H1 (cell line): ENCODE data around the gene TRIM46. TPM values are rescaled to one million over a fixed set of nuclear protein-coding genes. Genes with fewer than 3 reads are reported as not detected.

Experiments
- CTCF ChIA-PET: fragments of 300-600 bp; sonication (Branson Sonifier 250); formaldehyde crosslinking; loops from one replicate; lab custom pipeline; 2021; ENCODE audit not compliant: partially characterized antibody; lab: Charles Lee
- POLR2A ChIA-PET: fragments of 300-600 bp; sonication (Branson Sonifier 250); formaldehyde crosslinking; loops from one replicate; lab custom pipeline; 2021; ENCODE audit warnings: inconsistent platforms; ENCODE audit not compliant: partially characterized antibody; lab: Charles Lee
- DNase-seq, 2 experiments: peaks; one replicate each; pipeline versions ENCODE4 v3.0.0 to v3.0.0-alpha.2; 2010 to 2022; ENCODE audit warnings: low spot score in 2 of 2, low read depth in 1 of 2, mixed read lengths in 1 of 2
- FAIRE-seq: peaks from 2 replicates; lab custom pipeline; 2011; peaks lifted over from hg19 to GRCh38; lab: Jason Lieb, UNC
- H2AFZ ChIP-seq: 2 replicates; pipeline ENCODE4 v1.8.1; 2012; ENCODE audit warnings: low read length, inconsistent platforms
- H2AK5ac ChIP-seq: 2 replicates; pipeline ENCODE4 v1.6.1; 2013; ENCODE audit warnings: low read depth, low read length
- H2BK120ac ChIP-seq: replicated peaks from 2 replicates; pipeline ENCODE3; 2013; ENCODE audit warnings: low read depth, low read length, inconsistent platforms
- H2BK12ac ChIP-seq: 2 replicates; pipeline ENCODE4 v1.6.1; 2013; ENCODE audit warnings: low read depth, low read length
- H2BK15ac ChIP-seq: 2 replicates; pipeline ENCODE4 v1.6.1; 2013; ENCODE audit warnings: low read length
- H2BK20ac ChIP-seq: 2 replicates; pipeline ENCODE4 v1.6.1; 2013; ENCODE audit warnings: low read length
- H2BK5ac ChIP-seq: 2 replicates; pipeline ENCODE4 v1.6.1; 2013; ENCODE audit warnings: low read depth, low read length
- H3K14ac ChIP-seq: 2 replicates; pipeline ENCODE4 v1.6.1; 2013; ENCODE audit warnings: inconsistent platforms; ENCODE audit not compliant: insufficient read length
- H3K18ac ChIP-seq: 2 replicates; pipeline ENCODE4 v1.6.1; 2013; ENCODE audit warnings: low read length; ENCODE audit errors: extremely low read depth
- H3K23ac ChIP-seq: 2 replicates; pipeline ENCODE4 v1.6.1; 2013; ENCODE audit warnings: inconsistent platforms; ENCODE audit not compliant: insufficient read length
- H3K23me2 ChIP-seq: 2 replicates; pipeline ENCODE4 v1.6.1; 2013; ENCODE audit warnings: low read depth, low read length
- H3K27ac ChIP-seq: 2 replicates; pipeline ENCODE4 v1.6.1; 2011; ENCODE audit warnings: low read depth, low read length, inconsistent platforms
- H3K27me3 ChIP-seq, 4 experiments: replicated peaks in 1 of 4; 1 replicate in 1 of 4; 2 replicates in 3 of 4; pipeline versions ENCODE4 v1.6.1 to v1.8.1; 2011 to 2013; ENCODE audit warnings: low read length in 3 of 4, mild to moderate bottlenecking in 3 of 4, inconsistent platforms in 2 of 4, mixed read lengths in 2 of 4, moderate library complexity in 1 of 4; ENCODE audit not compliant: control insufficient read depth in 3 of 4, insufficient read depth in 3 of 4; ENCODE audit errors: extremely low read depth in 1 of 4
- H3K36me3 ChIP-seq, 4 experiments: 2 replicates each; pipeline versions ENCODE4 v1.6.1 to v1.8.1; 2011 to 2013; ENCODE audit warnings: mild to moderate bottlenecking in 4 of 4, low read length in 3 of 4, moderate library complexity in 2 of 4, control low read depth in 1 of 4, inconsistent platforms in 1 of 4; ENCODE audit not compliant: insufficient read depth in 4 of 4, control insufficient read depth in 2 of 4
- H3K4ac ChIP-seq: replicated peaks from 2 replicates; pipeline ENCODE3; 2013; ENCODE audit warnings: low read length, low read depth, mixed read lengths, inconsistent platforms; ENCODE audit not compliant: insufficient read length
- H3K4me1 ChIP-seq, 4 experiments: replicated peaks in 1 of 4; 1 replicate in 1 of 4; 2 replicates in 3 of 4; pipeline versions ENCODE4 v1.6.1 to v1.8.1; 2011 to 2013; ENCODE audit warnings: low read length in 3 of 4, inconsistent platforms in 2 of 4, mixed read lengths in 1 of 4; ENCODE audit not compliant: insufficient read depth in 4 of 4, control insufficient read depth in 3 of 4
- H3K4me2 ChIP-seq, 2 experiments: 2 replicates each; pipeline versions ENCODE4 v1.6.1 to v1.8.1; 2011 to 2013; ENCODE audit warnings: low read depth in 2 of 2, low read length in 2 of 2, control low read depth in 1 of 2, inconsistent platforms in 1 of 2, mild to moderate bottlenecking in 1 of 2; ENCODE audit not compliant: insufficient read depth in 1 of 2
- H3K4me3 ChIP-seq, 4 experiments: fragments of 200-600, 300-600 bp in 1 of 4; sonication (generic), shearing (Covaris generic), sonication (Bioruptor Twin) in 1 of 4; 2 replicates each; pipeline versions ENCODE4 v1.5.1 to v1.8.1; 2011 to 2016; ENCODE audit warnings: low read length in 4 of 4, low read depth in 3 of 4, control low read depth in 2 of 4, inconsistent platforms in 2 of 4, mild to moderate bottlenecking in 2 of 4, mixed read lengths in 1 of 4, moderate library complexity in 1 of 4; ENCODE audit not compliant: insufficient read depth in 2 of 4; ENCODE audit errors: extremely low read depth in 1 of 4
- H3K56ac ChIP-seq: replicated peaks from 2 replicates; pipeline ENCODE3; 2013; ENCODE audit warnings: low read depth, mild to moderate bottlenecking, mixed read lengths, low read length, inconsistent platforms; ENCODE audit not compliant: insufficient read length
- H3K79me1 ChIP-seq: 2 replicates; pipeline ENCODE4 v1.6.1; 2013; ENCODE audit warnings: low read depth, low read length, control low read depth
- H3K79me2 ChIP-seq, 2 experiments: 2 replicates each; pipeline versions ENCODE4 v1.6.1 to v1.8.1; 2012 to 2013; ENCODE audit warnings: low read length in 2 of 2, mild to moderate bottlenecking in 2 of 2, inconsistent platforms in 1 of 2; ENCODE audit not compliant: insufficient read depth in 2 of 2, control insufficient read depth in 1 of 2
- H3K9ac ChIP-seq, 4 experiments: replicated peaks in 1 of 4; 1 replicate in 1 of 4; 2 replicates in 3 of 4; pipeline versions ENCODE4 v1.6.1 to v1.8.1; 2011 to 2013; ENCODE audit warnings: low read depth in 3 of 4, low read length in 3 of 4, control low read depth in 2 of 4, mild to moderate bottlenecking in 2 of 4, moderate library complexity in 2 of 4, inconsistent platforms in 1 of 4; ENCODE audit errors: extremely low read depth in 1 of 4
- H3K9me3 ChIP-seq, 2 experiments: 2 replicates each; pipeline versions ENCODE4 v1.6.1 to v1.8.1; 2012 to 2013; ENCODE audit warnings: mild to moderate bottlenecking in 2 of 2, moderate library complexity in 2 of 2, control low read depth in 1 of 2, inconsistent platforms in 1 of 2, low read depth in 1 of 2, low read length in 1 of 2, mixed read lengths in 1 of 2; ENCODE audit not compliant: insufficient read depth in 2 of 2
- H4K20me1 ChIP-seq, 2 experiments: replicated peaks in 1 of 2; 2 replicates each; pipeline versions ENCODE3 to v1.8.1; 2011 to 2013; ENCODE audit warnings: inconsistent platforms in 2 of 2, low read length in 2 of 2, mild to moderate bottlenecking in 1 of 2; ENCODE audit not compliant: insufficient read depth in 2 of 2, control insufficient read depth in 1 of 2
- H4K5ac ChIP-seq: 2 replicates; pipeline ENCODE4 v1.6.1; 2013; ENCODE audit warnings: low read length, low read depth, mixed read lengths, inconsistent platforms; ENCODE audit not compliant: insufficient read length
- H4K8ac ChIP-seq: 2 replicates; pipeline ENCODE4 v1.8.0; 2013; ENCODE audit warnings: mild to moderate bottlenecking, moderate library complexity, low read length, inconsistent platforms; ENCODE audit not compliant: insufficient read depth; ENCODE audit errors: extremely low read depth
- H4K91ac ChIP-seq: replicated peaks from 2 replicates; pipeline ENCODE3; 2013; ENCODE audit warnings: low read length, mixed read lengths, inconsistent platforms; ENCODE audit not compliant: insufficient read length
- MAFK ChIP-seq: IDR thresholded peaks from 2 replicates; pipeline ENCODE4 v1.6.1; 2012; ENCODE audit warnings: low read depth, mild to moderate bottlenecking, improper control_type of control experiment, low read length
- NANOG ChIP-seq: IDR thresholded peaks from 2 replicates; pipeline ENCODE4 v1.6.1; 2011; ENCODE audit warnings: low read length, low read depth, mild to moderate bottlenecking, inconsistent platforms; ENCODE audit not compliant: insufficient read depth, poor library complexity, severe bottlenecking
- POLR2AphosphoS5 ChIP-seq: IDR thresholded peaks from 2 replicates; pipeline ENCODE4 v1.6.1; 2011; ENCODE audit warnings: low read depth, low read length
- WGBS, 2 experiments: shearing (Covaris generic) in 1 of 2; methylation state at CpG; one replicate each; pipeline versions ENCODE4 v1.1.6 to v1.1.7; 2013 to 2015; ENCODE audit warnings: low lambda C conversion rate in 2 of 2, mixed read lengths in 2 of 2, inconsistent platforms in 1 of 2, low coverage in 1 of 2, missing lambda C conversion rate in 1 of 2; ENCODE audit not compliant: insufficient replicate concordance in 2 of 2, insufficient coverage in 1 of 2, insufficient read length in 1 of 2; ENCODE audit errors: extremely low coverage in 1 of 2, missing lambda C conversion rate in 1 of 2; 5-methylcytosine and 5-hydroxymethylcytosine counted together
- polyA plus RNA-seq, 7 experiments: library from polyadenylated mRNA; depleted of rRNA in 3 of 7; stranded (reverse) in 5 of 7; unstranded in 2 of 7; fragments of >200 nt in 5 of 7; fragments of 200-250 nt in 2 of 7; gene quantifications; 1 replicate in 5 of 7; 2 replicates in 1 of 7; 4 replicates in 1 of 7; pipeline versions ENCODE4 v1.2.1 to v1.2.3, GENCODE V29; 2011 to 2013; ENCODE audit warnings: missing spikeins in 2 of 7, mixed read lengths in 2 of 7
- total RNA-seq: library from RNA; stranded (reverse); fragmentation: NEBNext Ultra II Directional; extraction: Animal tissue kit (Norgen Biotek cat#: 25700); gene quantifications from 2 replicates; pipeline ENCODE4 v1.2.1, GENCODE V29; 2021

TRIM46 gene
- total and polyA plus RNA-seq, 2 of the 8 experiments (the other 6 are each of a cell fraction or from before 2014, with no cell fraction given) = 15.5 to 21.6 TPM

DNA sequence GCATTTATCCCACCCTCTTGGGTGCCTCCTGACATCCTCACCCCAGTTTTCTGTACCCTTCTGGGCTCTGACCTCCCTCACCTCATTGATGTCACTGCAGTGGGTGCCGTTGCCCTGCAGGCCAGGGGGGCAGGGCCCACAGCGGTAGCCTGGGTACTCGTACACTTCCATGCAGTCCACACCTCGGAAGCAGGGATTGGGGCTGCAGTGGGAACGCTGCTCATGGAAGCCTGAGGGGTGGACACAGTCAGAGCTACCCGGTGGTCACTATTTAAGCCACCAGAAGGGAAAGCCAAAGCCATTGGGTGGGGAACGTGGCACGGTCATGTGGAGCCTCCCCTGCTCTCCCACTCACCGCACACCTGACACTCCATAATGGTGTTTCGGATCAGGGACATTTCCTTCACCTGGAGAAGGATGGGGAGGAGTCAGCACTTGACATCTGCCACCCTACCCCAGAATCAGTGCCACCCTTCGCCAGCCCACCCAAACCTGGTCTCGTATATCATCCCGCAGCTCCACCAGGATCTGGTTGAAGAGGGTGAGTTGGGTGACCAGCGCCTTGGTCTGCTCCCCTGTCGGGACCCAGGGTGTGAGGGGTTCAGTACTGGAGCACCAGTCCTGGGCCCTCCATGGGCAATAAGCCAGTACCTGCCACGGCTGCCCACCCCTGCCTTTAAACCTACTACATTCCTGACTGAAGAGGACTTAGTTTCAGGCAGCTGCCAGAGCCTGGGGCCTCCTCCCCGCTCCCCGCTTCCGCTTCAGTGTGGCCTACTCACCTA is 29.3 kb downstream of the TRIM46 start:
- H3K9me3 ChIP-seq = no peaks in the 10 kb centered on the region
- H3K9ac ChIP-seq = no peak overlapping the region
- peaks cover 33 to 63% (median 51%) of the 10 kb centered on the region in 4 experiments for H3K36me3 ChIP-seq
- H2BK15ac ChIP-seq = no peak overlapping the region
- H3K79me2 ChIP-seq = peaks cover 0 to 7% of the 10 kb centered on the region in 2 experiments; a peak in 1 of 4 replicates
- H3K4ac ChIP-seq = no peak overlapping the region
- no peak overlapping the region for H3K18ac ChIP-seq
- no peak overlapping the region for H2BK120ac ChIP-seq
- no peak overlapping the region for H2BK5ac ChIP-seq
- peaks cover 11% of the 10 kb centered on the region for H3K79me1 ChIP-seq
- H4K8ac ChIP-seq = no peak overlapping the region
- no peak overlapping the region for H4K5ac ChIP-seq
- no peak overlapping the region for H3K56ac ChIP-seq
- WGBS, 2 experiments = 96% methylated on average over 19 of the region's 19 CpGs; no CpG with 5 or more reads in 1 of the 2 experiments
- H3K4me1 ChIP-seq = peaks cover under 1 to 17% (median 11%) of the 10 kb centered on the region in 4 experiments
- H3K4me3 ChIP-seq = no peak overlapping the region
- no peak overlapping the region for H2BK12ac ChIP-seq
- H3K23ac ChIP-seq = no peak overlapping the region
- peaks cover 12 to 36% of the 10 kb centered on the region in 2 experiments for H4K20me1 ChIP-seq
- ChIA-PET CTCF (interaction anchor here (0.9 to 1.8 kb wide), 7 partner anchors 8 to 48 kb away, joined by 3 to 8 read pairs (median 4); no protein-coding TSS in a partner anchor), POLR2A (interaction anchor here (0.6 to 19.4 kb wide), 19 partner anchors 7 to 368 kb away, joined by 3 to 512 read pairs (median 4); partner anchors contain the start of genes ENTREP3, KRTCAP2, SCAMP3 and TRIM46)
- no peak overlapping the region for H4K91ac ChIP-seq
- peaks cover 4% of the 10 kb centered on the region; the same call in 1 of the 2 replicates for H3K23me2 ChIP-seq
- no peak overlapping the region for H3K27ac ChIP-seq
- no peak overlapping the region for H2AK5ac ChIP-seq
- TF ChIP-seq NANOG = no peak
- 0 out of 2 replicates have a peak, but pooled peaks have one; percentile 51 for TF ChIP-seq POLR2AphosphoS5
- TF ChIP-seq MAFK = no peak
- no peak overlapping the region for H3K4me2 ChIP-seq
- no peak for FAIRE-seq
- H2AFZ ChIP-seq = no peak overlapping the region
- H3K27me3 ChIP-seq = peaks cover 0 to 3% (median 0%) of the 10 kb centered on the region in 4 experiments; a peak in 2 of 7 replicates
- DNase-seq = no peak
- no peak overlapping the region for H3K14ac ChIP-seq
- H2BK20ac ChIP-seq = no peak overlapping the region
